AG09319 (cell line): Measurements from ENCODE around the gene TMEM244.
"Not testable (repeated sequence)": the region's sequence is repeated elsewhere in the genome, so short reads cannot be mapped to it uniquely, and the experiment has no call there.

Experiments used
- DNase-seq: peaks from one replicate; pipeline ENCODE4 v3.0.0-alpha.2; 2010; ENCODE audit warnings: low read depth; ENCODE audit errors: extremely low read depth
- TF ChIP-seq, protein P1 (sequence below): IDR thresholded peaks from 2 replicates; pipeline ENCODE4 v1.5.1; 2011; ENCODE audit warnings: low read depth, mild to moderate bottlenecking, inconsistent platforms, low read length, moderate library complexity

Gene TMEM244

DNA sequence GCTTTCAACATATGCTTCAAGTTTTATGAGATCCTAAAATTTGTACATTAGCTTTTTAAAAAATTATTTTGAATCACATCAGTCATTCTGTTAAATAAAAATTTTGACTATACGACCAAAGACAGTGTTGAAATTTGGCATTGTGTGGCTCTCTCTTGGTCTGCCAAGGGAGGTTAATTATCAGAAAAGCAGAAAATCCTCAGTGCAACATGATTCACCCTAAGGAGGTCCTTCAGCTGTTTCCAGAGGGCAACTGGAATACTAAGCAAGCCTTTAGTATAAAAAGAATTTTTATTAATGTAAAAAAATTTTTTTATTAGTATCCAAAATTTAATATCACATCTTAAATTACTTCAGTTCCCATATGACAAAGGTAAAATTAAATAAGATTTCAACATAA lies 23.1 kb upstream of the TMEM244 start:
- TF ChIP-seq, protein P1, sequence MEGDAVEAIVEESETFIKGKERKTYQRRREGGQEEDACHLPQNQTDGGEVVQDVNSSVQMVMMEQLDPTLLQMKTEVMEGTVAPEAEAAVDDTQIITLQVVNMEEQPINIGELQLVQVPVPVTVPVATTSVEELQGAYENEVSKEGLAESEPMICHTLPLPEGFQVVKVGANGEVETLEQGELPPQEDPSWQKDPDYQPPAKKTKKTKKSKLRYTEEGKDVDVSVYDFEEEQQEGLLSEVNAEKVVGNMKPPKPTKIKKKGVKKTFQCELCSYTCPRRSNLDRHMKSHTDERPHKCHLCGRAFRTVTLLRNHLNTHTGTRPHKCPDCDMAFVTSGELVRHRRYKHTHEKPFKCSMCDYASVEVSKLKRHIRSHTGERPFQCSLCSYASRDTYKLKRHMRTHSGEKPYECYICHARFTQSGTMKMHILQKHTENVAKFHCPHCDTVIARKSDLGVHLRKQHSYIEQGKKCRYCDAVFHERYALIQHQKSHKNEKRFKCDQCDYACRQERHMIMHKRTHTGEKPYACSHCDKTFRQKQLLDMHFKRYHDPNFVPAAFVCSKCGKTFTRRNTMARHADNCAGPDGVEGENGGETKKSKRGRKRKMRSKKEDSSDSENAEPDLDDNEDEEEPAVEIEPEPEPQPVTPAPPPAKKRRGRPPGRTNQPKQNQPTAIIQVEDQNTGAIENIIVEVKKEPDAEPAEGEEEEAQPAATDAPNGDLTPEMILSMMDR, result no peak
- DNase-seq, result no peak

GRCh38 chr6:129882510-129883023 lies 21.5 kb upstream of the TMEM244 start:
- no peak for DNase-seq
- TF ChIP-seq, protein P1, result no peak

GRCh38 chr6:129877894-129878293 lies 16.8 kb upstream of the TMEM244 start:
- DNase-seq, result not testable (repeated sequence)

DNA sequence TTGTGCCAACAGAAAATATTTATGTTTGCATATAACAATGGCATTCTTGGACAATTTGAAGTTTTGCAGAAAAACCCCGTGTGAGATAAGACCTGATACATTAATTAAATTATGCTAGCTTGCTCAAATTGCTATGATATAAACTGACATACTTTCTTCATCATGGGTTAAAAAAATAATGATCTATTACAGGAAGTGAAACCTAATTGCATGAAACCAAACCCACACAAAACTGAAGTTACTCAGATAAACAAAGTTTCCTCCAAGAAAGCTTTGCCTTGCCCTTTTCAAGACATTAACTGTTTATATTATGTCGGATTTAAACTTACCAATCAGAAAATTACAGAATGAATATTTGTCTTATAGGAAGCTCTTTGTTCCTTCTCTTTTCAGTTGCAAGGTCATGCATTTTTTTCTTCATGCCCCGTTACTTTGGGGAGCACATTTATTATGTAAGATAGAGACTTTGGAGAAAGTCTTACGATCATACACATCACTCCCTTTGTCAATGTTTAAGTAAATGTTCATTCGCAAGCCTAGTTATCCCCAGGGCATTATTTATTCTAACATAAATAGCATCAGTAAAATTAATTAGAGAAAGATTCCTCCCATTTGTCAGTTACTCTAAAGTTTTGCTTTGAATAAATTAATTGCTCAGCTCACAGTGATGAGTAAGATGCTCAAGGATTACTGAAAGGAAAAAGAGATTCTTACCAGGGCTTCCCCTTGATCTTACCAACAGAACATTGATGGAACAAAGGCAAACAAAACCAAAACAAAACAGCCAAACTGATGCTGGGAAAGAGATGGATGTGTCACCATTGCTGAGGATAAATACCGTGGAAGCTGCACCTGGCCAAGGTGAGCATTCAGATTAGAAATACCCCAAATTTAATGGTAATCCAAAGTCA lies 14.8 kb upstream of the TMEM244 start:
- DNase-seq, result no peak
- TF ChIP-seq, protein P1, result no peak

DNA sequence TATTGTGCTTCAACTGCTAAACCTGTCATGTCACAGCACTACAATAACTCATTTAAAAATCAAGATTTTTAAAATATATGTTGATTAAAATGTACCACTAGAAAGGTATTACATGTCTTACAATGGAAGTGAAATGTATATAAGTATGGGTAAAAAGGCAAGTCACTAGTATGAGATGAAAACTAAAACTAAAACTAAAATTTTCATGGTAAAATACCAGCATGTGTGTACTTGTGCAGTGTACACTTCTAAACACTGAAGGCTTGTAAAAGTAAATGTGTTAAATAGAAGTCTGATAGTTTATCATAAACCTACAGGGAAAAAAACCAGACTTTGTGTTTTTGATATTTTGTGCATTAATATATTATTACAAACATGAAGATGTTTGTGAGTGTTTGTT lies 13.7 kb upstream of the TMEM244 start:
- DNase-seq, result no peak
- TF ChIP-seq, protein P1, result no peak

DNA sequence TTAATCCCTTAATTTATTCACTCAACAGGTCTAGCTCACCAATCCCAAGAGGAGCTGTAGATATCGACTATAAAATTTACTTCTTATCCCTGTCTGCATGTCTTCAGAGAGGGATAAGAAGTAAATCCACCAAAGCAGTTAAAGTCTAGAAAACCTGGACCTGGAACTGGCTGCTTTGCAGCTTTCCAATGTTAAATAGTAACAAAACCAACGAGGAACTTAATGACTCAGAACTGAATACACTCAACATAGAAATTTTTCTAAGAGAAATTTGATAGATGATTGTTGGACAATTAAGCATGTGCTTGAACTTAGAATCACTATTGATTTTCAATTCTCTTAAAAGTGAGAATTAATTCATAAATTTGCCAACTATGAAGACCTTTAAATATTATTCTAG lies 11.5 kb upstream of the TMEM244 start:
- no peak for DNase-seq
- TF ChIP-seq, protein P1, result no peak

DNA sequence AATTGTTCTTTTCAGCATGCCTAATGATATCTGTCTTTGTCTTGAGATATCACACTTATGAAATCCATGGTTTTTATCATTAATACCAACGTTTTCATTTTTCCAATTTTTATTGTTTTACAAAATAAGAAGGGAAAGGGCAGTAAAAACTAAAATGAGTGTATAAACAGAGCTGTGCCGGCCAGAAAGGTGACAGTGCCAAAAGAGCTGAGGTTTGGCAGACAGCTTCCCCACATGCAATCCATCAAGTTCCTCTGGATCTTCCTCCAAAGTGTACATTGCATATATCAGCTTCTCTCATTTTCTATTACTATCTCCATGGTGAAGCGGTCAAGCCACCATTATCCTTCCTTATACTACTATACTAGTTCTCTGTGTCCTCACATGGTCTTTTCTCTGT lies 10.1 kb upstream of the TMEM244 start:
- DNase-seq, result no peak
- TF ChIP-seq, protein P1, result no peak

DNA sequence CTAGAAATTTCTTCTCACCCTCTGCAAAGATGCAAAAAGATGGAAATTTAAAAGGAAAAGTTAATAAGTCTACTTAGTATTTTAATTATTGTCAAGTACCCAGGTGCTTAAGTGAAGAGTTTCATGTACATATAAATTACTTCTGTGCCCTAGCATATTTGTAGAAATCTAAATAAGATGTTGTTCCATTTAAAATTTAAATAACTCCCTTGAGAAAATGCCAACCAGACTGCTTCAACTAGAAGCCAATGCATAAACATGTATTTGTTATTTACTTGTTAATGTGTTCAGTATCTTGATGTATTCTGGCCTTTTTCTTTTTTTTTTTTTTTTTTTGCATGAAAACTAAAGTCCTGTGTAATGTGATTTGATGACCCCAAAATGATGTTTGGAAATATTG lies 6.3 kb upstream of the TMEM244 start:
- TF ChIP-seq, protein P1, result no peak
- no peak for DNase-seq
